Activated T-cell treated with anti-CD3 and anti-CD28 coated beads for 24 hours (primary cell): ENCODE measurements around the gene GPATCH1.
"Not testable (repeated sequence)": the region's sequence is repeated elsewhere in the genome, so short reads cannot be mapped to it uniquely, and the experiment has no call there.

Source experiments
- DNase-seq: peaks from one replicate; pipeline ENCODE4 v3.0.0-alpha.2; 2020; ENCODE audit warnings: low read depth

GPATCH1 gene

GRCh38 chr19:33157906-33158305 lies 76.9 kb downstream of the GPATCH1 start:
- no peak for DNase-seq

- no peak for DNase-seq
These were observed 77.4 kb downstream of the GPATCH1 start for GRCh38 chr19:33158365-33158764.

GRCh38 chr19:33159149-33159548 lies 78.2 kb downstream of the GPATCH1 start:
- DNase-seq, result no peak

DNA sequence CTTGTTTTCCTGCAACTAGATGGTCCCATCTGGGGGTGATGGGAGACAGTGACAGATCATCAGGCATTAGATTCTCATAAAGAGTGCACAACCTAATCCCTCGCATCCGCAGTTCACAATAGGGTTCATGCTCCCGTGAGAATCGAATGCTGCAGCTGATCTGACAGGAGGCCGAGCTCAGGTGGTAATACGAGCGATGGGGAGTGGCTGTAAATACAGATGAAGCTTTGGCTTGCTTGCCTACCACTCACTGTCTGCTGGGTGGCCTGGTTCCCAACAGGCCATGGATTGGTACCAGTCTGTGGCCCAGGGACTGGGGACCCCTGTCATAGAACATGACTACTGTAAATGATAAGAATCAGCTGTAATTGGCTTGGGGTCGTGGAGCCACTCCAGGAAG lies 78.9 kb downstream of the GPATCH1 start:
- DNase-seq, result no peak

- no peak for DNase-seq
These were observed 80.2 kb downstream of the GPATCH1 start for GRCh38 chr19:33161201-33161600.

DNA sequence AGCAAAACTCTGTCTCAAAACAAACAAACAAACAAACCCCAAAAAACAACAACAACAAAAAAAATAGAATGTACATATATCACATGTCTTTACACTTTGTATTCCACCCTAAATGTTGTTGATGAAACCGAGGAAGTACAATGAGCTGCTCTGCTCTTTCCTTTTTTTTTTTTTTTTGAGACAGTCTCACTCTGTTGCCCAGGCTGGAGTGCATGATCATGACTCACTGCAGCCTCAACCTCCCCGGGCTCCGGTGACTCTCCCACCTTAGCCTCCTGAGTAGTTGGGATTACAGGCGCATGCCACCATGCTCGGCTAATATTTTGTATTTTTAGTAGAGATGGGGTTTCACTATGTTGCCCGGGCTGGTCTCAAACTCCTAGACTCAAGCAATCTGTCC lies 82.5 kb downstream of the GPATCH1 start:
- DNase-seq, result no peak

- DNase-seq, result not testable (repeated sequence)
These were observed 85.1 kb downstream of the GPATCH1 start for GRCh38 chr19:33166037-33166436.

DNA sequence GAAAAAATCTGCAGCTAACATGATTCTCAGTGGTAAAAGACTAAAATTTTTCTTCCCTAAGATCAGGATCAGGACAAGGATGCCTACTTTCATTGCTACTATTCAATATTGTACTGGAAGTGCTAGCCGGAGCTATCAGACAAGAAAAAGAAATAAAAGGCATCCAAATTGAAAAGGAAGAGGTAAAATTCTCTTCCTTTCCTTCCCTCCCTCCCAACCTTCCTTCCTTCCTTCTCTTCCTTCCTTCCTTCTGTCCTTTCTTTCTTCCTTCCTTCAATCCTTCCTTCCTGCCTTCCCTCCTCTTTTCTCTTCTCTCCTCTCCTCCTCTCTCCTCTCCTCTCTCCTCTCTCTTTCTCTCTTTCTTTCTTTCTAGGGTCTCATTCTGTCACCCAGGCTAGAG lies 86.5 kb downstream of the GPATCH1 start:
- no peak for DNase-seq

DNA sequence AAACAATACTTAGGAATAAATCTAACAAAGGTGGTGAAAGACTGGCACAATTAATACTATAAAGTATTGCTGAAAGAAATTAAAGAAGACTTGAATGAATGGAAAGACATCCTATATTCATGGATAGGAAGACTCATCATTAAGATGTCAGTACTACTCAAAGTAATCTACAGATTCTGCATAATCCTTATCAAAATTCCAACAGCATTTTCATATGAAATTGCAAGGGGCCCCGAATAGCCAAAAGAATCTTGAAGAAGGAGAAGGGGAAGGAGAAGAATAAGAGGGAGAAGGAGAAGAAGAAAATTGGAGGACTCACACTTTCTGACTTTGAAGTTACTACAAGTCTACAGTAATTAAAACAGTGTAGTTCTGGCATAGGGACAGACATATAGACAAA lies 87.5 kb downstream of the GPATCH1 start:
- no peak for DNase-seq

GRCh38 chr19:33171222-33171795 lies 90.3 kb downstream of the GPATCH1 start:
- DNase-seq, result no peak

GRCh38 chr19:33171916-33172359 lies 91.0 kb downstream of the GPATCH1 start:
- DNase-seq, result no peak

DNA sequence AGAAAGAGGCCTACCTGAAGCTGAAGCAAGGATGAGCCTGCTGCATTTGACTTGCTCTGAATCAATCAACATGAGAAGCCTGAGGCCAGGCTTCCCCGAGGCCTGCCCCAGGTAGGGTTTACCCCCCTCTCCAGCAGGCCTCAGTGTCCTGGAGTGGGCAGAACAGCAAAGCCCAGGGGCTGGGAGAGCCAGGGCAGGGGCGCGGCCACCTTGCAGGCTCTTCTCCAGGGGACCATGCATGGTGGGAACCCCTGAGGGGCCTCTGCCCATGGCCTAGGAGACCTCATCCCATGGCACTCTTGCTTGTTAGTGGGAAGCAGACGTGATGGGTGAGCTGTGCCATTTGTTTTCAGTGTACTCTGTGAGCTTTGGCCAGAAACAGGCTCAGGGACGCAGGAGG lies 93.2 kb downstream of the GPATCH1 start:
- no peak for DNase-seq

DNA sequence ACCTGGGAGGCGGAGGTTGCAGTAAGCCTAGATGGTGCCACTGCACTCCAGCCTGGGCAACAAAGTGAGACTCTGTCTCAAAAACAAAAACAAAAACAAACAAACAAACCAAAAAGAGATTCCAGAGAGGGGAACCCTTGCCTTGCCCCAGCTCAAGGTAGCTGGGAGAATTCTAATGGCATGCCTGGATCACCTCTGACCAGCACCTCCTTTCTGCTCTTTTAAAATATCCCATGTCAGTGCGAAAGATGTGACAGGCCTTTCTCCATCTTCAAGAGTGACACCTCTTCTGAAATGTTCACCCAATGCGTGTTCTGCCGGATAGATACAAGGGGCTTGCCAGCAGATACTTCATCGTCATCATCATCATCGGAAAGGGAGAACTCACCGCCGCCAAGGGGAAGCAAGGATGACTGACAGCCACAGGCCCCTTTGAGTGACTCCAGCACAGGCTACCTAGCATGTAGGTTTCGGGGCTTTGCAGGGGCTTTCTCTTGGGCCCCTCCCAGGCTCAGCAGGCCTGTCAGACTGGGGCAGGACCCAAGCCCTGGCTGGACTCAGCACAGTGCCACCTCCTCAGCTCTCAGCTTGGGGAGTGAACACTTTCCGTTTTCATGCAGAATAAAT lies 94.3 kb downstream of the GPATCH1 start:
- DNase-seq, result no peak

- DNase-seq, result peak; percentile 13
These were observed 95.1 kb downstream of the GPATCH1 start for GRCh38 chr19:33175886-33176669.

GRCh38 chr19:33176670-33177416 lies 95.9 kb downstream of the GPATCH1 start:
- peak; percentile 98 for DNase-seq

GRCh38 chr19:33177417-33177979 lies 96.5 kb downstream of the GPATCH1 start:
- no peak for DNase-seq
